IMR-90 (cell line): Measurements from ENCODE around the gene COTL1. TPM values are rescaled to one million over a fixed set of nuclear protein-coding genes. Genes with fewer than 3 reads are reported as not detected.

Experiments
- ATAC-seq: fragments of 200-7000 bp; cut with Tn5 transposase; 2 replicates; pipeline ENCODE4 v1.9.1; 2020; ENCODE audit warnings: low read depth, mild to moderate bottlenecking, moderate library complexity
- BruUV-seq: library from RNA; stranded (reverse); fragments of 400-500 nt; replicated peaks from 2 replicates; lab custom pipeline; 2021; lab: Mats Ljungman, UMichigan
- CTCF ChIA-PET: fragments of 300-600 bp; formaldehyde crosslinking; extraction: SDS; loops from one replicate; lab custom pipeline; 2021; ENCODE audit warnings: antibody characterized with exemption; lab: Yijun Ruan, JAX
- POLR2A ChIA-PET: fragments of 300-600 bp; sonication (Branson Sonifier 250); formaldehyde crosslinking; loops from one replicate; lab custom pipeline; 2022; ENCODE audit warnings: antibody characterized with exemption; ENCODE audit not compliant: unreplicated experiment; lab: Charles Lee
- DNase-seq: peaks from one replicate; pipeline ENCODE4 v3.0.0; 2013
- H2AFZ ChIP-seq: replicated peaks from 2 replicates; pipeline ENCODE3; 2013; ENCODE audit warnings: low read length, mild to moderate bottlenecking; ENCODE audit not compliant: poor library complexity
- H2AK5ac ChIP-seq: 2 replicates; pipeline ENCODE4 v1.6.1; 2013; ENCODE audit warnings: low read depth, low read length, inconsistent platforms
- H2AK9ac ChIP-seq: replicated peaks from 2 replicates; pipeline ENCODE3; 2013; ENCODE audit warnings: mild to moderate bottlenecking, low read depth, low read length, moderate library complexity; ENCODE audit not compliant: poor library complexity
- H2BK120ac ChIP-seq: 2 replicates; pipeline ENCODE4 v1.6.1; 2013; ENCODE audit warnings: low read depth, low read length, inconsistent platforms
- H2BK15ac ChIP-seq: 3 replicates; pipeline ENCODE4 v1.6.1; 2013; ENCODE audit warnings: low read depth, low read length, inconsistent platforms
- H2BK20ac ChIP-seq: 2 replicates; pipeline ENCODE4 v1.6.1; 2013; ENCODE audit warnings: low read depth, mild to moderate bottlenecking, inconsistent platforms, low read length, moderate library complexity
- H2BK5ac ChIP-seq: 2 replicates; pipeline ENCODE4 v1.6.1; 2013; ENCODE audit warnings: mild to moderate bottlenecking, low read depth, low read length, inconsistent platforms; ENCODE audit not compliant: poor library complexity, severe bottlenecking
- H3K14ac ChIP-seq: replicated peaks from 2 replicates; pipeline ENCODE4 v1.6.1; 2013; ENCODE audit warnings: low read depth, low read length, inconsistent platforms
- H3K18ac ChIP-seq: 2 replicates; pipeline ENCODE4 v1.6.1; 2013; ENCODE audit warnings: low read depth, low read length, control low read depth
- H3K23ac ChIP-seq: 2 replicates; pipeline ENCODE4 v1.6.1; 2013; ENCODE audit warnings: low read depth, low read length, inconsistent platforms
- H3K27ac ChIP-seq: 2 replicates; pipeline ENCODE4 v1.5.1; 2013; ENCODE audit warnings: mild to moderate bottlenecking, control low read depth, low read length; ENCODE audit not compliant: insufficient read depth
- H3K27me3 ChIP-seq: 2 replicates; pipeline ENCODE4 v1.6.1; 2013; ENCODE audit warnings: low read length; ENCODE audit not compliant: control insufficient read depth, insufficient read depth
- H3K36me3 ChIP-seq: 2 replicates; pipeline ENCODE4 v1.6.1; 2013; ENCODE audit warnings: low read length, mixed read lengths; ENCODE audit not compliant: control insufficient read depth, insufficient read depth
- H3K4ac ChIP-seq: 2 replicates; pipeline ENCODE4 v1.6.1; 2013; ENCODE audit warnings: low read depth, low read length, inconsistent platforms
- H3K4me1 ChIP-seq: 2 replicates; pipeline ENCODE4 v1.6.1; 2013; ENCODE audit warnings: low read length, mixed read lengths; ENCODE audit not compliant: control insufficient read depth, insufficient read depth
- H3K4me2 ChIP-seq: 2 replicates; pipeline ENCODE4 v1.6.1; 2013; ENCODE audit warnings: low read depth, mild to moderate bottlenecking, control low read depth, low read length, moderate library complexity
- H3K4me3 ChIP-seq: 2 replicates; pipeline ENCODE4 v1.5.1; 2013; ENCODE audit warnings: low read depth, mild to moderate bottlenecking, control low read depth, low read length, moderate library complexity; ENCODE audit not compliant: insufficient read depth
- H3K56ac ChIP-seq: 2 replicates; pipeline ENCODE4 v1.6.1; 2013; ENCODE audit warnings: low read length, inconsistent platforms; ENCODE audit not compliant: insufficient read depth; ENCODE audit errors: extremely low read depth
- H3K79me1 ChIP-seq, 2 experiments: 2 replicates each; pipeline ENCODE4 v1.6.1; 2013; ENCODE audit warnings: low read length in 2 of 2, inconsistent platforms in 1 of 2, low read depth in 1 of 2
- H3K9ac ChIP-seq: 2 replicates; pipeline ENCODE4 v1.6.1; 2013; ENCODE audit warnings: low read depth, low read length, control low read depth
- H3K9me1 ChIP-seq: 2 replicates; pipeline ENCODE4 v1.6.1; 2013; ENCODE audit warnings: low read length, inconsistent platforms; ENCODE audit not compliant: insufficient read depth
- H3K9me3 ChIP-seq: 2 replicates; pipeline ENCODE4 v1.6.1; 2013; ENCODE audit warnings: low read length; ENCODE audit not compliant: control insufficient read depth, insufficient read depth
- H4K20me1 ChIP-seq: 2 replicates; pipeline ENCODE4 v1.6.1; 2013; ENCODE audit warnings: low read length, inconsistent platforms; ENCODE audit not compliant: insufficient read depth
- H4K5ac ChIP-seq: 2 replicates; pipeline ENCODE4 v1.6.1; 2013; ENCODE audit warnings: mild to moderate bottlenecking, low read depth, low read length, control low read depth
- H4K8ac ChIP-seq, 2 experiments: 2 replicates each; pipeline ENCODE4 v1.6.1; 2013; ENCODE audit warnings: low read depth in 2 of 2, low read length in 2 of 2, control low read depth in 1 of 2, inconsistent platforms in 1 of 2
- H4K91ac ChIP-seq: 2 replicates; pipeline ENCODE4 v1.6.1; 2013; ENCODE audit warnings: low read depth, low read length, inconsistent platforms; ENCODE audit not compliant: insufficient read depth
- CHD1 ChIP-seq: IDR thresholded peaks from 2 replicates; pipeline ENCODE4 v1.6.1; 2012; ENCODE audit warnings: low read depth, low read length, improper control_type of control experiment
- WGBS, 2 experiments: methylation state at CpG; one replicate each; pipeline versions ENCODE4 v1.1.5 to v1.1.7; 2013; ENCODE audit warnings: missing lambda C conversion rate in 2 of 2; ENCODE audit not compliant: insufficient read length in 1 of 2; ENCODE audit errors: extremely low coverage in 2 of 2; 5-methylcytosine and 5-hydroxymethylcytosine counted together
- dilution Hi-C: fragments of 300-500 bp; cut with HindIII; formaldehyde crosslinking; loops from one replicate; pipeline ENCODE4 v1.14.3; 2018; ENCODE audit warnings: low sequenced_read_pairs; ENCODE audit not compliant: unreplicated experiment
- in situ Hi-C: fragments of 300-500 bp; cut with MboI; formaldehyde crosslinking; loops from 3 replicates; pipeline ENCODE4 v1.14.3; 2019; ENCODE audit warnings: low sequenced_read_pairs, inconsistent platforms, mixed read lengths
- intact Hi-C: fragments of 100-400 bp; cut with micrococcal nuclease; formaldehyde crosslinking; loops from 2 replicates; pipeline ENCODE4 v1.10.0; 2022
- polyA plus RNA-seq, 3 experiments: library from polyadenylated mRNA; depleted of rRNA; stranded (reverse); fragments of >200 nt; gene quantifications; 2 replicates each; pipeline ENCODE4 v1.2.3, GENCODE V29; 2012; ENCODE audit warnings: low replicate concordance in 1 of 3
- total RNA-seq: library from RNA; depleted of rRNA; stranded (reverse); fragments of >200 nt; gene quantifications from 2 replicates; pipeline ENCODE4 v1.2.3, GENCODE V29; 2012

The COTL1 gene
- total and polyA plus RNA-seq, 2 of the 4 experiments (the other 2 are of a cell fraction), result 144 to 258 TPM

DNA sequence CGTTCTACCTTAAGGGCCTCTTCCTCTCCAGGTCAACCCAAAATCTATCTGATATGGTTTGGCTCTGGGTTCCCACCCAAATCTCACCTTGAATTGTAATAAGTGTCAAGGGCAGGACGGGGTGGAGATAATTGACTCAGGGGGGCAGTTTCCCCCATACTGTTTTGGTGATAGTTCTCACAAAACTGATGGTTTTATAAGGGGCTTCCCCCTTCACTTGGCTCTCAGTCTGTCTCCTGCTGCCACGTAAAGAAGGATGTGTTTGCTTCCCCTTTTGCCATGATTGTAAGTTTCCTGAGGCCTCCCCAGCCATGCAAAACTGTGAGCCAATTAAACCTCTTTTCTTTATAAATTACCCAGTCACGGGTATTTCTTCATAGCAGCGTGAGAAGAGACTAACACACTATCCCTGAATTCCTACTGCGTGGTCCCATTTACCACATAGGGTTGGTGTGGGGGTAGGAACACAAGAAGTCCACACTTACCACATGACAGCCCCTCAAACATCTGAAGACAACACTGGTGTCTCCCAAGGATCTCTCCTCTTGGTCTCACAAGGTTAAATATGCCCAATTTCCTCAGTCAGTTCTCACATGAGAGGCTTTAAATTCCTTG, 8.2 kb downstream of the COTL1 start:
- no peak for ATAC-seq
- Histone ChIP-seq H2BK15ac (no peak overlapping the region), H4K5ac (no peak overlapping the region), H4K91ac (no peak overlapping the region), H4K8ac (no peak overlapping the region), H3K36me3 (peaks cover 36% of the 10 kb centered on the region), H3K4me1 (peaks cover 23% of the 10 kb centered on the region), H3K9me3 (peaks cover 4% of the 10 kb centered on the region; the same call in 1 of the 2 replicates), H3K79me1 (peaks cover 9 to 94% of the 10 kb centered on the region in 2 experiments), H2AK9ac (no peak overlapping the region), H3K4me2 (no peak overlapping the region), H3K9ac (no peak overlapping the region), H3K18ac (no peak overlapping the region), H3K56ac (no peak overlapping the region), H2BK5ac (no peak overlapping the region), H2AFZ (no peak overlapping the region), H2BK20ac (no peak overlapping the region), H3K4ac (no peak overlapping the region), H3K4me3 (no peak overlapping the region), H3K9me1 (peaks cover 41% of the 10 kb centered on the region), H2AK5ac (no peak overlapping the region), H3K27ac (no peak overlapping the region), H2BK120ac (no peak overlapping the region), H3K23ac (0 out of 2 replicates have a peak overlapping the region, but pooled peaks have one; percentile 45), H4K20me1 (peaks cover 100% of the 10 kb centered on the region), H3K27me3 (no peaks in the 10 kb centered on the region), H3K14ac (peak overlapping the region; percentile 40; the same call in 1 of the 2 replicates)
- POLR2A ChIA-PET, result no interaction called here
- no peak for TF ChIP-seq CHD1
- DNase-seq, result no peak
- no TSS peak for BruUV-seq
- WGBS, 2 experiments, result no CpG with 5 or more reads among the region's 6 CpGs
- intact Hi-C loops (loop anchor here (5.0 to 10.0 kb wide), 2 partner anchors 42 to 315 kb away; partner anchors contain the start of gene WFDC1), in situ Hi-C loops (no loop called here), dilution Hi-C loops (no loop called here)
- CTCF ChIA-PET, result no interaction called here
